DMS153 (cell line): ENCODE measurements around the gene SPPL2A.

Experiments used
- DNase-seq: peaks from one replicate; lab custom pipeline; 2025; lab: John Stamatoyannopoulos, UW

Gene SPPL2A

DNA sequence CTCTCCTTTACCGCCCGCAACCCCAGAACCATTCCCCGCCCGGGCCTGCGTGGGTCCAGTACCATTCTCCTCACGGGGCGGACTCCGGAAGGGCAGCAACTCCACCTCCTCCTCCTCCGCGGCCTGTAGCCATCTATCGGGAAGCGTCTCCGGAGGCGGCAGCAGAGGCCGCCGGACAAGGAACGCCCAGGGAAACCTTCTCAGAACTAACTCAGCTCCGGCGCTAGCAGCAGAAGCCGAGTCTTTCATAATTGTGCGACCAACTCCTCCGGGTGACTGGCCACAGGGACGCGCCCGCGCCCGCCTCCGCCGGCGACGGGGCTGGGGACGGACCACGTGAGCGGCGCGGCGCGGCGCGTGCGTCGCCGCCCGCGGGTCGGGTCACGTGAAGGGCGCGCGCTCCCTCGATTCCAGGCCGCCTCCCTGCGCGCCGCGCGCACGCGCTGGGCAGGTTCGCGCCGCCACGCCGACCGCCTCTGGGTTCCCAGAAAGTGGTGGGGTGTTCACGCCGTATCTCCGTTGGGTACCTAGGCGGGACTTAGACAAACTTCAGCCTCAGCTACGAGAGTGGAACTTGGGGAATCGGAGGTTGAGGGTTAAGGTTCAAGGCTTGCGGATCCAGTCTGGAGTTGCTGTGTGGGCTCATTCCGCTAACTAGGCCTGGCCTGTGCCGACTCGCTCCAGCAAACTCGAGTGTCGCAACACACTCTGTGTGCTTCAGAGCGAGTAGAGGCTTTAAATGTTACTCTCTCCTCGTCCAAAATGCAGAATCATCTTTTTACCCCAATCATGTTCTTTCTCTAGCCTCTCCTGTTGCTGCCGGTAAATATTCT lies 78.8 kb downstream of the SPPL2A start, which contains the start of gene TRPM7:
Gene TRPM7 (minus strand): TSS at position 329 of the 833 bp plus-strand sequence. CDS start 264 bp downstream, at position 65.
- DNase-seq = peak; percentile 44

DNA sequence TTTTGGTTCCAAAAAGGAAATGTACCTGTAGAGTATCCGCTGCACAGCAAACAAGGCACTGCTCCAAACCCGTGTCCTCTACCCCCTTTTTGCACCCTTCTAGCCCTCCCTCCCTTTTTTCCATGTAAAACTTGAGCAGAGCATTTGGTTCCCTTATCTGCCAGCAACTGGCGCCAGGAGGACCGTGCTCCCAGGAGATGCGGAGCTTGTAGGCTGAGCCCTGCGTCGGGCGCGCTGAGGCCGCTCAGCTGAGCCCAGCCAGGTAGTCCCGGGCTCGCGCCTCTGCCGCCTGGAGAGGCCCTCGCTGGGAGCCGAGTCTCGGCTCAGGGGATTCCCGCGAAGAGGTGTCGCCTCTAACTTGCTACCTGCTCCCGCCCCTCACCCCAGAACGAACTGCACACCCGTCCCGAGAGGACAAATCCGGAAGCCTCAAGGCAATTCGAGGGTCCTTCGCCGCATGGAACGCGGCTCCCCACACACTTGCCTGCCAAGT lies 79.5 kb downstream of the SPPL2A start:
- peak; percentile 22 for DNase-seq

DNA sequence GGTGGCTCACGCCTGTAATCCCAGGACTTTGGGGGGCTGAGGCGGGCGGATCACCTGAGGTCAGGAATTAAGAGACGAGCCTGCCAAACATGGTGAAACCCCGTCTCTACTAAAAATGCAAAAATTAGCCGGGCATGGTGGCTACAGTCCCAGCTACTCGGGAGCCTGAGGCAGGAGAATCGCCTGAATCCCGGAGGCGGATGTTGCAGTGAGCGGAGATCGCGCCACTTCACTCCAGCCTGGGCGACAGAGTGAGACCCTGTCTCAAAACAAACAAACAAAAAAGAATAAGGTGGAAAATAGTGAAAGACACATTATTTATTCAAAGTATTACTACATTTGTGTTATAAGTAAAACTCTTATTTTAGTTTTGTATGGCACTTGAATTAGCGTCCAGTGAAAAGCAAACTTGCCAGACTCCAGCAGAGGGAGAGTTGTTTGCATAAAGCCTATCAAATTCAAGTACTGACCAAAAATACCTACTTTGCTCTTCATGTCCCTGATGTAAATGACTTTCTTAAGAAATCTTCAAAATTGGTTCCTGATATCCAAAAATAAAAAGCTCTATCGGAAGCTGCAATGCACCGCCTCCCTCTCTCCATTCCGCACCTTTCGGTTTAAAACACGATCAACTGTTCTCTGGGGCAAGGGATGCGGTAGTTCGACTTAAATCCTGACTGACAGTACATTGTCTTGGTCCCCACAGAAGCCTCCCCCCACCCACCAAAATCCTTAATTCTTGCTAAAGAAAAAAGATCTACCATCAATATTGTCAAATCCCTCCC lies 80.1 kb downstream of the SPPL2A start:
- DNase-seq = no peak

DNA sequence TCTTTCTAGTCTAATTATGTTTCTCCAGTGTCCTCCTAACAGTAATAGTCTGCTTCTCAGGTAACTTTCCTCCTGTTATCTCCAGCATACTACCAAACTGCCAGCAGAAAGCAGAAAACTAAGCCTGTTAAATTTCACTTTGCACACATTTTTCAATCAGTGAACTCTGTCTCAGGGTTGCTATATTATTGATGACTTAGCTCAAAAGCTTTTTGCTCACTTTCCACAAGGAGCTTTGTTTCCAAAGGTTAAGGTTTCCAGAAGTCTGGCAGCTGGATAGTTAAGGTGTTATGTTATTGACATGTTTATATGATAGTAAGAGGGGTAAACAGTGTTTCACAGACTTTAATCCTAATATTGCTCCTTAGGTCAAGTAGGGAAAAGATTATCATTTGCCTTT lies 84.0 kb downstream of the SPPL2A start:
- no peak for DNase-seq

GRCh38 chr15:50676799-50677483 lies 88.6 kb downstream of the SPPL2A start:
- no peak for DNase-seq

- no peak for DNase-seq
These were observed 89.9 kb downstream of the SPPL2A start for GRCh38 chr15:50675535-50676144.

- DNase-seq = no peak
These were observed 95.4 kb downstream of the SPPL2A start for GRCh38 chr15:50670115-50670514.

DNA sequence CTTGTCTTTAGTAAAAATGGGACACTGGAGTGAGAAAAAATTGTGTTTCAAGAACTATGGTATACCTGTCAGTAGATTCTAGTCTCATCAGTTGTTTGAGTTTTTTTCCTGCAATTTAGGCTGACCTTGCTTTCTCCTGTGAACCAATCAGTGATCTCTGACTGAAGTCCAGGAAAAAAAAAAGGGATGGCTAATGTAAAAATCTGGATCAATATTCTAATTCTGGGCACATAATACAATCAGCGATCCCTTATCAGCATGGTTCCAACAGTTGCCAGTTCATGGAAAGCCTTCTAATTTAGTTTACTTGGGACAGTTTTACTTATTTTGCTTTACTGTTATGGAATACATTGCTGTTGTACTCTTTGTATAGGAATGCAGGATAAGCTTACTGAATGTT lies 95.9 kb downstream of the SPPL2A start:
- DNase-seq = no peak

GRCh38 chr15:50665938-50666337 lies 99.6 kb downstream of the SPPL2A start:
- no peak for DNase-seq

- DNase-seq = no peak
These were observed 110.0 kb downstream of the SPPL2A start for GRCh38 chr15:50655555-50655954.

GRCh38 chr15:50653156-50653743 lies 112.3 kb downstream of the SPPL2A start:
- DNase-seq = no peak

DNA sequence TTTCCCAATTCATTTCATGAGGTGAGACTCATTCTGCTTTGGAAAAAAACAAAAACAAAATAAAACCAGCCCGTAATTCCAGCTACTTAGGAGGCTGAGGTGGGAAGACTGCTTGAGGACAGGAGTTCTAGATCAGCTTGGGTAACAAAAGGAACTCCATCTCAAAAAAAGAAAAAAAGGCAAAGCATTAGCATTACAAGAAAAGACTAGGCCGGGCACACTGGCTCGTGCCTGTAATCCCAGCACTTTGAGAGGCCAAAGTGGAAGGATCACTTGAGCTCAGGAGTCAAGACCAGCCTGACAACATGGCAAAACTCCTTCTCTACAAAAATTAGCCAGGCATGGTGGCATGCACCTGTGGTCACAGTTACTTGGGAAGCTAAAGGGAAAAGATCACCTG lies 112.8 kb downstream of the SPPL2A start:
- no peak for DNase-seq
